IgD-negative memory B cell (primary cell): Measurements from ENCODE around the gene ZCCHC3. TPM values are rescaled to one million over a fixed set of nuclear protein-coding genes. Genes with fewer than 3 reads are reported as not detected.

Experiments
- H3K27ac Mint-ChIP-seq, 3 donors: one replicate each; pipeline ENCODE4 v1.8.0; 2020 to 2022; ENCODE audit warnings: mild to moderate bottlenecking in 3 of 3, mixed read lengths in 3 of 3, moderate library complexity in 1 of 3
- H3K27me3 Mint-ChIP-seq: one replicate; pipeline ENCODE4 v1.8.0; 2021; ENCODE audit warnings: mixed read lengths
- H3K36me3 Mint-ChIP-seq: one replicate; pipeline ENCODE4 v1.8.0; 2020; ENCODE audit warnings: mild to moderate bottlenecking, mixed read lengths
- H3K4me1 Mint-ChIP-seq, 3 donors: one replicate each; pipeline ENCODE4 v1.8.0; 2020 to 2022; ENCODE audit warnings: mixed read lengths in 3 of 3, mild to moderate bottlenecking in 1 of 3
- H3K4me3 Mint-ChIP-seq, 4 donors: one replicate each; pipeline ENCODE4 v1.8.0; 2020 to 2022; ENCODE audit warnings: mild to moderate bottlenecking in 4 of 4, mixed read lengths in 4 of 4, moderate library complexity in 3 of 4
- H3K9me3 Mint-ChIP-seq, 3 donors: one replicate each; pipeline ENCODE4 v1.8.0; 2020 to 2021; ENCODE audit warnings: mixed read lengths in 3 of 3, mild to moderate bottlenecking in 1 of 3
- polyA plus RNA-seq: library from polyadenylated mRNA; unstranded; fragments of 300-500 nt; fragmentation: Illumina TruSeq; gene quantifications from one replicate; pipeline ENCODE4 v1.2.3, GENCODE V29; 2021

Gene ZCCHC3
- polyA plus RNA-seq, 1 donor from 2014 or later: 16.7 TPM

GRCh38 chr20:316316-317068 lies 19.1 kb downstream of the ZCCHC3 start:
- H3K9me3 Mint-ChIP-seq: no peaks in the 10 kb centered on the region
- no peak overlapping the region for H3K4me3 Mint-ChIP-seq
- H3K27ac Mint-ChIP-seq: no peak overlapping the region
- no peaks in the 10 kb centered on the region for H3K27me3 Mint-ChIP-seq
- peaks cover 5% of the 10 kb centered on the region for H3K36me3 Mint-ChIP-seq
- H3K4me1 Mint-ChIP-seq: peaks cover 3 to 5% (median 3%) of the 10 kb centered on the region in 3 donors

DNA sequence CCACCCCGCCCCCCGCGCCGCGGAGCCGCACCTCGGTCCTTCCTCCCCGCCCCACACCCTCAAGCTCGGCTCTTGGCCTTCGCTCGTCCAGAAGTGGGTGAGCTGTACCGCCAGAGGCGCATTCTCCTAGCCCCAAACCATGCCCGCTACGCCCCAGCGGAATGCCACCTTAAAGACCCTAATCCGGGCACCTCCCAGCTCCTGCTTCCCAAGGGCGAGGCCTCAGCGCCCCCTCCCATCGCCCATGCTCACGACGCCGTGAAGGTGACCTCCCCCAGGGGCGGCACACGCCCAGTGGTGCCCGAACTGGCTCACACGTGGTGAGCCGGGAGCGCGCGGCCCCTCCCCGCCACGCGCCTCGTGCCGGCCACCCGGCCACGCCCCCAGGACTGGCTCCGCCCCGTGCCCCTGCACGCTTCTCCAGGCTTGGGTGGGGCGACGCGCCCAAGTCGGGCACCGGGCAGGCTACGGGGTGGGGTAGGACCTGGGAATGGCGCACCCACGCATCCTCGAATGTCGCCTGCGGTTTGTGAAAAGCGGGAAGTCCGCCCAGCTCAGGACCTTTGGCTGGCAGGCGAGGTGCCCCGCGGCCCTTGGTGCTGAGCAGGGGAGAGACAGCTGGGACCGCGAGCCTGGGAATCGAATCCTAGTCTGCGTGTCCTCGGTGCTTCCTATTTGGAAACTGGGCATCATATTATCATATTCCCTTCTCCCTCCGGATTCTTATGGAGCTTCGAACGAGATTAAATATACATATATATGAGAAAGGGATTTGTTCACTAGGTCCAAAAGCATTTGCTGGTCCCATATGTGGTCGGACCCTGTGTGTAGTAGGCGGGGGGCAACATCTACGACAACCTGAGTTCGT lies 27.0 kb downstream of the ZCCHC3 start:
- H3K36me3 Mint-ChIP-seq: peaks cover 7% of the 10 kb centered on the region
- H3K4me3 Mint-ChIP-seq: peak overlapping the region; percentile 90 to 98 (median 95)
- H3K27me3 Mint-ChIP-seq: no peaks in the 10 kb centered on the region
- H3K27ac Mint-ChIP-seq: peak overlapping the region; percentile 92 to 99 (median 96)
- peaks cover 3 to 16% (median 13%) of the 10 kb centered on the region in 3 donors for H3K4me1 Mint-ChIP-seq
- no peaks in the 10 kb centered on the region for H3K9me3 Mint-ChIP-seq

DNA sequence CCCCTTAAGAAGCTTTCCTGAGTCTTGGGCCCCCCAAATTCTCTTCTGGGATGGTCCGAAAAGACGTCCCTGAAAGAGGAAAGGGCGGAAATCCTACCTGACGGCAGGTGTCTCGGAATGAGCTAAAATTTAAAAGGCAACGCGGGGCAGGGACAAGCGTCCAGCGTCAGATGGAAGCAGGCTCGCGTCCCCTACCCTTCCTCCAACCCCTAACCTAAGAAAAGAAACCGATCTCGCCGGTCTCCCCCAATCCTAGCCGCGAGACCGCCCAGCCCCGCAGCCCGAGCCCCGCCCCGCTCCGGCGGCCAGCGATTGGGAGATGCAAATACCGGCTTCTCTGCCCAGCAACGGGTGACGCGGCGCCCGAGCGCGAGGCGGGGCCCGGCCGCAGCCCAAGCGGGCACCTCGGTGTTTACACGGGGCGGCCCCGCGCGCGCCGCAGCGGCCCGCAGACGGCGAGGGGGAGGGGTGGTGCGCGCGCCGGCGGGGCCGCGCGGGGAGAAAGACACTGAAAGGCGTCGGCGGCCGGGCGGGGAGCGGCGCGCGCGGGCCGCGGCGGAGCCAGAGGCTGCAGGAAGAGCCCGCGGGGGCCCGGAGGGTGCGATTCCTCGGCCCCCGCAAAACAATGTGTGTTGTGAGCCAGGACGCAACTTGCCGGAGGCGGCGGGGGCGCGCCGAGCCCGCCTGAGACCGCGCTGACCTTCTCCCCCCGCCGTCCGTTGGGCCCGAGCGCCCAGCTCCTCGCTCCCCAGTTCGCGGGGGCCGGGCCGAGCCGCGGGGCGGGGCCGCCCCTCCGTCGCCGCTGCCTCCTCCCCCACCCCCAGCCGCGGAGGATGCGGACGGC lies 27.9 kb downstream of the ZCCHC3 start, which contains the start of gene SOX12:
TSS of gene SOX12 (plus strand) at position 508 of the 844 bp plus-strand sequence. CDS start 373 bp downstream, outside the sequence.
- Mint-ChIP-seq H3K27me3 (no peaks in the 10 kb centered on the region), H3K9me3 (no peaks in the 10 kb centered on the region), H3K27ac (peak within 1 kb of the TSS; percentile 92 to 99 (median 96)), H3K36me3 (peaks cover 7% of the 10 kb centered on the region), H3K4me1 (peaks cover 3 to 24% (median 22%) of the 10 kb centered on the region in 3 donors), H3K4me3 (peak within 1 kb of the TSS; percentile 90 to 98 (median 95))

DNA sequence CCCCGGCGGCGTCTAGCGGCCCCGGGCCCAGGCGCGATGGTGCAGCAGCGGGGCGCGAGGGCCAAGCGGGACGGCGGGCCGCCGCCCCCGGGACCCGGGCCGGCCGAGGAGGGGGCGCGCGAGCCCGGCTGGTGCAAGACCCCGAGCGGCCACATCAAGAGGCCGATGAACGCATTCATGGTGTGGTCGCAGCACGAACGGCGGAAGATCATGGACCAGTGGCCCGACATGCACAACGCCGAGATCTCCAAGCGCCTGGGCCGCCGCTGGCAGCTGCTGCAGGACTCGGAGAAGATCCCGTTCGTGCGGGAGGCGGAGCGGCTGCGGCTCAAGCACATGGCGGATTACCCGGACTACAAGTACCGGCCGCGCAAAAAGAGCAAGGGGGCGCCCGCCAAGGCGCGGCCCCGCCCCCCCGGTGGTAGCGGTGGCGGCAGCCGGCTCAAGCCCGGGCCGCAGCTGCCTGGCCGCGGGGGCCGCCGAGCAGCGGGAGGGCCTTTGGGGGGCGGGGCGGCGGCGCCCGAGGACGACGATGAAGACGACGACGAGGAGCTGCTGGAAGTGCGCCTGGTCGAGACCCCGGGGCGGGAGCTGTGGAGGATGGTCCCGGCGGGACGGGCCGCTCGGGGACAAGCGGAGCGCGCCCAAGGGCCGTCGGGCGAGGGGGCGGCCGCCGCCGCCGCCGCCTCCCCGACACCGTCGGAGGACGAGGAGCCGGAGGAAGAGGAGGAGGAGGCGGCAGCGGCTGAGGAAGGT lies 28.7 kb downstream of the ZCCHC3 start:
- H3K27me3 Mint-ChIP-seq: no peaks in the 10 kb centered on the region
- H3K4me1 Mint-ChIP-seq: peaks cover 3 to 28% (median 25%) of the 10 kb centered on the region in 3 donors
- H3K4me3 Mint-ChIP-seq: peak overlapping the region; percentile 66 to 94 (median 88)
- peak overlapping the region in 2 of 3 donors; percentile 54 to 80 for H3K27ac Mint-ChIP-seq
- no peaks in the 10 kb centered on the region for H3K9me3 Mint-ChIP-seq
- peaks cover 7% of the 10 kb centered on the region for H3K36me3 Mint-ChIP-seq

DNA sequence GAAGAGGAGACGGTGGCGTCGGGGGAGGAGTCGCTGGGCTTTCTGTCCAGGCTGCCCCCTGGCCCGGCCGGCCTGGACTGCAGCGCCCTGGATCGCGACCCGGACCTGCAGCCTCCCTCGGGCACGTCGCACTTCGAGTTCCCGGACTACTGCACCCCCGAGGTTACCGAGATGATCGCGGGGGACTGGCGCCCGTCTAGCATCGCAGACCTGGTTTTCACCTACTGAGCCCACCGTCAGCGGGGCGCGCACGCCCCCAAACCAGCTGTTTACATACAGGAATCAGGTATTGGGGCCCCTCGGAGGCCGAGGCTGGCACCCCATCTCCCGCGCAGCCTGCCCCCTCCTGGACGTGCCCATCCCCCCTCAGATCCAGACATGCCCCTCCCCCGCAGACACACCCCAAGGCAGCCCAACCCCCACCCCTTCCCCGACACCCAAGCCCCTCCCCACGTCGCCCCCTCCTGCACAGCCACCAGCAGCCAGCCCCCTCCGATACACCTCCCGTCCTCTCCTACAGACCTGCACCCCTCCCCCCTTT lies 29.3 kb downstream of the ZCCHC3 start:
- Mint-ChIP-seq H3K27me3 (no peaks in the 10 kb centered on the region), H3K9me3 (no peaks in the 10 kb centered on the region), H3K4me1 (peaks cover 3 to 28% (median 25%) of the 10 kb centered on the region in 3 donors), H3K36me3 (peaks cover 2% of the 10 kb centered on the region), H3K27ac (peak overlapping the region; percentile 39 to 93 (median 54)), H3K4me3 (peak overlapping the region; percentile 66 to 91 (median 82))

- Mint-ChIP-seq H3K9me3 (no peaks in the 10 kb centered on the region), H3K4me1 (peaks cover 3 to 28% (median 25%) of the 10 kb centered on the region in 3 donors), H3K4me3 (peak overlapping the region; percentile 66 to 91 (median 82)), H3K36me3 (peaks cover under 1% of the 10 kb centered on the region), H3K27me3 (no peaks in the 10 kb centered on the region), H3K27ac (peak overlapping the region; percentile 54 to 93 (median 67))
These were observed 30.0 kb downstream of the ZCCHC3 start for GRCh38 chr20:327186-328026.

GRCh38 chr20:328027-328974 lies 30.9 kb downstream of the ZCCHC3 start:
- Mint-ChIP-seq H3K27ac (peak overlapping the region; percentile 54 to 93 (median 88)), H3K4me1 (peaks cover 3 to 28% (median 25%) of the 10 kb centered on the region in 3 donors), H3K36me3 (no peaks in the 10 kb centered on the region), H3K4me3 (peak overlapping the region; percentile 63 to 91 (median 70)), H3K9me3 (no peaks in the 10 kb centered on the region), H3K27me3 (no peaks in the 10 kb centered on the region)

DNA sequence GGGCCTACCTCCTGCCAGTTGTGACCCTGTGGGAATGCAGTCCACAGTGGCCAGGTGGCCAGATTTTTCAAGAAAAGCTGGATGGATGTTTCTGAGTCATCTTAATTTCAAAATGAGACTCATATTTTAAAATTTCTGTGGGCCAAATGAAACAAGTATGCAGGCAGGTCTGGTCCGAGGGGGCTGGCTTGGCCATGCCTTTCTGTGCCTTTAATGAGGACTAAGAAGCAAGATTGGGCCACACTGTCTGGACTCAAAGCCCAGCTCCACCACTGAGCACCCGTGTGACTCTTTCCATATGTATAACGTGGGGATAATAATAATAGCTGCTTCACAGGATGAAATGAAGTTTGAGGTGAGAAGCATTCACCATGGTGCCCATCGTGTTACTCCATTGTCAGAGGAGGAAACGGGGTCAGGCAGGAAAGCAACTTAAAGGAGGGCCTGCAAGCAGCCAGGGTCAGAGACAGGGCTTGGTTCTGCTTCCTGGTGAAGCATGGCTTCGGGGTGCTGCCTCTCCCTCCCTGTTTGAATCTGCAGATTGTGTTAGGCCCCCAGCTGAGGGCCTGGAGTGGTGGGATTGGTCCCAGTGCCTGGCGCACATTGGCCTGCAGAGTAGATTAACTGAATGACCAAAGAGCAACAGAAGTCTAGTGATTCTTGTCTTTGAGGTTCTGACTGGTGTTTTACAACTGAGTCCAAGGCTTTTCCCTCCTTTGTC lies 31.8 kb downstream of the ZCCHC3 start:
- H3K27ac Mint-ChIP-seq: peak overlapping the region; percentile 54 to 93 (median 60)
- peak overlapping the region in 3 of 4 donors; percentile 31 to 66 (median 58) for H3K4me3 Mint-ChIP-seq
- no peaks in the 10 kb centered on the region for H3K36me3 Mint-ChIP-seq
- H3K4me1 Mint-ChIP-seq: peaks cover 3 to 25% (median 22%) of the 10 kb centered on the region in 3 donors
- no peaks in the 10 kb centered on the region for H3K27me3 Mint-ChIP-seq
- no peaks in the 10 kb centered on the region for H3K9me3 Mint-ChIP-seq

- Mint-ChIP-seq H3K27ac (peak overlapping the region; percentile 54 to 93 (median 76)), H3K4me3 (peak overlapping the region in 2 of 4 donors; percentile 66 to 74), H3K4me1 (peaks cover 2 to 25% (median 22%) of the 10 kb centered on the region in 3 donors)
These were observed 32.5 kb downstream of the ZCCHC3 start for GRCh38 chr20:329851-330232.

DNA sequence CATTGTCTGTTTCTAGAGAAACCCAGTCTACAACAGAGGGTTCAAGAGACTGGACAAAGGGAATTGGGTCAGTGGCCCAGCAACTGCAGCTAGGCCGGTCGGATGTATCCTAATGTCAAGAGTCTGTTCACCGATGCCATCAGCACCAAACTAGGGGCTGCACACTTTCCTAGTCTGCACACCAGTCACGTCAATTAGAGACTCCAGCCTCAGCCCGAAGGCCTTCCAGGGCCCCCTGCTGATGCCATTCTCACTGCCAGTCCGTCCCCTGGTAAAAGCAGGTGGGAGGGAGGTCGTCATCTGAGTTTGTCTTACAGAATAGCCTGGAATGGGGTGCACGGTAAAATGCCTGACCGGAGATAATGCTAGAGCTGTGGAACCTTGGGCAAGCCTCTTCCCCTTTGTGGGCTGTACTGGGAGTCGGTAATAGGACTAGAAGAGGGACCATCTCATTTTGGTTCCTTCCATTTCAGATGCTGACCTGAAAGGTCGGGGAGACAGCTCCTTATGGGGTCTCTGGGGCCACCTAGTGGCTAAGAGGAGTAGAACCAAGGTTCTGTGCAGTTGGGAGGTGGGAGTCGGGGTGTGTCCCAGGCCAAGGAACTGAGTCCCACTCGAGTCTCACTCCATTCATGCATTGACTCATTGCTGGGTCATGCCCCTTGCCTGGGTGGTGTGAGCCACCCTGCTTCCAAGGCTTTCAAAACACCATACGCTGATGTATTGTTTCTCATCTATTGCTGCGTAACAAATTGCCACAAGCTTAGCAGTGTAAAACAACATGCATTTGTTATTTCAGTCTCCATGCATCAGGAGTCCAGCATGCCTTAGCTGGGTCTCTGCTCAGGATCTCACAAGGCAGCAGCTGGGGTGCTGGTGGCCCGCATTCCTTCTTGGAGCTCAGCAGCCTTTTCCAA lies 33.1 kb downstream of the ZCCHC3 start:
- H3K36me3 Mint-ChIP-seq: peaks cover 3% of the 10 kb centered on the region
- no peaks in the 10 kb centered on the region for H3K27me3 Mint-ChIP-seq
- peak overlapping the region in 3 of 4 donors; percentile 50 to 74 (median 66) for H3K4me3 Mint-ChIP-seq
- peaks cover 0 to 25% (median 22%) of the 10 kb centered on the region in 3 donors for H3K4me1 Mint-ChIP-seq
- peak overlapping the region in 2 of 3 donors; percentile 54 to 76 for H3K27ac Mint-ChIP-seq
- no peaks in the 10 kb centered on the region for H3K9me3 Mint-ChIP-seq

More at GRCh38 chr20:329851-330232, 32.5 kb downstream of the ZCCHC3 start:
- peaks cover 3% of the 10 kb centered on the region for H3K36me3 Mint-ChIP-seq
- H3K9me3 Mint-ChIP-seq: no peaks in the 10 kb centered on the region
- H3K27me3 Mint-ChIP-seq: no peaks in the 10 kb centered on the region
